HEK293T (cell line): ENCODE data around the gene CPNE4.

Source experiments
- CTBP1 ChIP-seq: fragments of 450-650 bp; IDR thresholded peaks from 2 replicates; pipeline ENCODE4 v1.6.1; 2016; ENCODE audit warnings: borderline replicate concordance
- FOXK2 ChIP-seq: fragments of 450-650 bp; IDR thresholded peaks from 2 replicates; pipeline ENCODE4 v1.6.1; 2016; ENCODE audit warnings: mild to moderate bottlenecking
- FOXM1 ChIP-seq: fragments of 450-650 bp; IDR thresholded peaks from 2 replicates; pipeline ENCODE4 v1.6.1; 2017; ENCODE audit warnings: mild to moderate bottlenecking, borderline replicate concordance
- L3MBTL2 ChIP-seq: fragments of 450-650 bp; conservative IDR thresholded peaks from 2 replicates; pipeline ENCODE4 v1.6.1; 2016; ENCODE audit warnings: mild to moderate bottlenecking
- LEF1 ChIP-seq: fragments of 450-650 bp; IDR thresholded peaks from 2 replicates; pipeline ENCODE4 v1.6.1; 2017; ENCODE audit warnings: mild to moderate bottlenecking, borderline replicate concordance
- NFRKB ChIP-seq: fragments of 450-650 bp; IDR thresholded peaks from 2 replicates; pipeline ENCODE4 v1.6.1; 2016; ENCODE audit warnings: mild to moderate bottlenecking, moderate library complexity
- SP1 ChIP-seq: fragments of 450-650 bp; IDR thresholded peaks from 2 replicates; pipeline ENCODE4 v1.6.1; 2017
- SUZ12 ChIP-seq: fragments of 450-650 bp; IDR thresholded peaks from 2 replicates; pipeline ENCODE4 v1.6.1; 2016; ENCODE audit warnings: mild to moderate bottlenecking
- ZNF384 ChIP-seq: fragments of 450-650 bp; IDR thresholded peaks from 2 replicates; pipeline ENCODE4 v1.6.1; 2016
- TF ChIP-seq, protein P1 (sequence below): fragments of 450-650 bp; IDR thresholded peaks from 2 replicates; pipeline ENCODE4 v1.6.1; 2016

- no peak for TF ChIP-seq SP1
- TF ChIP-seq FOXM1 = no peak
- no peak for TF ChIP-seq SUZ12
- TF ChIP-seq, protein P1, sequence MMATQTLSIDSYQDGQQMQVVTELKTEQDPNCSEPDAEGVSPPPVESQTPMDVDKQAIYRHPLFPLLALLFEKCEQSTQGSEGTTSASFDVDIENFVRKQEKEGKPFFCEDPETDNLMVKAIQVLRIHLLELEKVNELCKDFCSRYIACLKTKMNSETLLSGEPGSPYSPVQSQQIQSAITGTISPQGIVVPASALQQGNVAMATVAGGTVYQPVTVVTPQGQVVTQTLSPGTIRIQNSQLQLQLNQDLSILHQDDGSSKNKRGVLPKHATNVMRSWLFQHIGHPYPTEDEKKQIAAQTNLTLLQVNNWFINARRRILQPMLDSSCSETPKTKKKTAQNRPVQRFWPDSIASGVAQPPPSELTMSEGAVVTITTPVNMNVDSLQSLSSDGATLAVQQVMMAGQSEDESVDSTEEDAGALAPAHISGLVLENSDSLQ = no peak
- no peak for TF ChIP-seq ZNF384
- no peak for TF ChIP-seq LEF1
- no peak for TF ChIP-seq CTBP1
- TF ChIP-seq NFRKB = no peak
- no peak for TF ChIP-seq FOXK2
- TF ChIP-seq L3MBTL2 = no peak
Observed at GRCh38 chr3:131807822-131808221, 227.0 kb downstream of the CPNE4 start.
